ENCODE measurements around the gene ROCK2.

- TF ChIP-seq CTBP1 (IDR thresholded peaks at IDR 0.05; ENCODE audit: borderline replicate concordance) (no peak), SP1 (IDR thresholded peaks at IDR 0.05) (no peak), SUZ12 (IDR thresholded peaks at IDR 0.05) (no peak)
Measured at GRCh38 chr2:11182951-11183350, 161.5 kb downstream of the ROCK2 start.

All from HEK293T (cell line).